Right forelimb (tissue), 1 donor: ENCODE data around the gene GALT.

Experiments
- DNase-seq: peaks from one replicate; pipeline ENCODE4 v3.0.0-alpha.2; 2018

The GALT gene

GRCh38 chr9:34646211-34647083 is at the start of gene GALT:
TSS of gene GALT (plus strand) at chr9:34646675. CDS start at chr9:34646705, 30 bp downstream.
- peak; percentile 96 for DNase-seq

GRCh38 chr9:34599546-34599945 is 46.9 kb upstream of the GALT start:
- DNase-seq = no peak

GRCh38 chr9:34600908-34601307 is 45.6 kb upstream of the GALT start:
- DNase-seq = no peak

- no peak for DNase-seq
Observed at GRCh38 chr9:34601937-34602573, 44.4 kb upstream of the GALT start.

GRCh38 chr9:34603610-34604231 is 42.8 kb upstream of the GALT start:
- DNase-seq = peak; percentile 91

- no peak for DNase-seq
Observed at GRCh38 chr9:34606190-34606589, 40.3 kb upstream of the GALT start.

GRCh38 chr9:34606905-34607304 is 39.6 kb upstream of the GALT start:
- no peak for DNase-seq

GRCh38 chr9:34607331-34607730 is 39.1 kb upstream of the GALT start:
- no peak for DNase-seq

- DNase-seq = no peak
Observed at GRCh38 chr9:34610434-34611206, 35.9 kb upstream of the GALT start.

- no peak for DNase-seq
Observed at GRCh38 chr9:34611251-34611810, 35.1 kb upstream of the GALT start.

- DNase-seq = peak; percentile 89
Observed at GRCh38 chr9:34611811-34612787, 34.4 kb upstream of the GALT start, which contains the start of gene RPP25L. TSS of gene RPP25L (minus strand) at chr9:34612097. CDS start at chr9:34611296, 801 bp downstream.

- DNase-seq = peak; percentile 81
Observed at GRCh38 chr9:34612788-34613390, 33.6 kb upstream of the GALT start.

GRCh38 chr9:34615132-34615531 is 31.3 kb upstream of the GALT start:
- DNase-seq = no peak

- DNase-seq = peak; percentile 91
Observed at GRCh38 chr9:34620061-34620994, 26.1 kb upstream of the GALT start, which contains the start of gene DCTN3. TSS of gene DCTN3 (minus strand) at chr9:34620495. CDS start at chr9:34620464, 31 bp downstream.

- no peak for DNase-seq
Observed at GRCh38 chr9:34623374-34624235, 22.9 kb upstream of the GALT start.

- DNase-seq = no peak
Observed at GRCh38 chr9:34624475-34625185, 21.8 kb upstream of the GALT start.

- no peak for DNase-seq
Observed at GRCh38 chr9:34625186-34625486, 21.3 kb upstream of the GALT start.
